Activated naive CD4-positive, alpha-beta T cell treated with anti-CD3 and anti-CD28 coated beads, Interleukin-2, amount 50 U/mL, for 24 hours (primary cell): ENCODE measurements around the gene CENPF.
"Not testable (repeated sequence)": the region's sequence is repeated elsewhere in the genome, so short reads cannot be mapped to it uniquely, and the experiment has no call there.

Experiments used
- H3K27ac Mint-ChIP-seq: one replicate; pipeline ENCODE4 v1.8.0; 2021; ENCODE audit warnings: mild to moderate bottlenecking, mixed read lengths
- H3K27me3 Mint-ChIP-seq: one replicate; pipeline ENCODE4 v1.8.0; 2021; ENCODE audit warnings: mixed read lengths
- H3K36me3 Mint-ChIP-seq: one replicate; pipeline ENCODE4 v1.8.0; 2021; ENCODE audit warnings: mixed read lengths
- H3K4me1 Mint-ChIP-seq: one replicate; pipeline ENCODE4 v1.8.0; 2021; ENCODE audit warnings: mixed read lengths
- H3K4me3 Mint-ChIP-seq: one replicate; pipeline ENCODE4 v1.8.0; 2021; ENCODE audit warnings: mild to moderate bottlenecking, mixed read lengths
- H3K9me3 Mint-ChIP-seq: one replicate; pipeline ENCODE4 v1.8.0; 2021; ENCODE audit warnings: mixed read lengths

The CENPF gene

GRCh38 chr1:214605933-214606925, 3.2 kb downstream of the CENPF start:
- H3K4me1 Mint-ChIP-seq = peaks cover 23% of the 10 kb centered on the region
- not testable (repeated sequence) for H3K27ac Mint-ChIP-seq, H3K27me3 Mint-ChIP-seq, H3K9me3 Mint-ChIP-seq, H3K4me3 Mint-ChIP-seq, H3K36me3 Mint-ChIP-seq

- not testable (repeated sequence) for H3K36me3 Mint-ChIP-seq, H3K4me3 Mint-ChIP-seq, H3K27ac Mint-ChIP-seq, H3K9me3 Mint-ChIP-seq, H3K27me3 Mint-ChIP-seq
- peaks cover 15% of the 10 kb centered on the region for H3K4me1 Mint-ChIP-seq
These were observed 4.7 kb downstream of the CENPF start for GRCh38 chr1:214607492-214608215.

- not testable (repeated sequence) for H3K4me3 Mint-ChIP-seq, H3K27me3 Mint-ChIP-seq, H3K36me3 Mint-ChIP-seq, H3K9me3 Mint-ChIP-seq, H3K27ac Mint-ChIP-seq
- peaks cover 10% of the 10 kb centered on the region for H3K4me1 Mint-ChIP-seq
These were observed 5.3 kb downstream of the CENPF start for GRCh38 chr1:214608216-214608783.

GRCh38 chr1:214608817-214609216, 5.8 kb downstream of the CENPF start:
- not testable (repeated sequence) for H3K9me3 Mint-ChIP-seq, H3K27ac Mint-ChIP-seq, H3K4me3 Mint-ChIP-seq, H3K4me1 Mint-ChIP-seq, H3K27me3 Mint-ChIP-seq, H3K36me3 Mint-ChIP-seq

- Mint-ChIP-seq H3K9me3 (no peaks in the 10 kb centered on the region), H3K36me3 (no peaks in the 10 kb centered on the region)
These were observed 6.7 kb downstream of the CENPF start for GRCh38 chr1:214609692-214610091.

GRCh38 chr1:214610136-214610535, 7.1 kb downstream of the CENPF start:
- H3K4me1 Mint-ChIP-seq, H3K4me3 Mint-ChIP-seq, H3K9me3 Mint-ChIP-seq, H3K27me3 Mint-ChIP-seq, H3K27ac Mint-ChIP-seq, H3K36me3 Mint-ChIP-seq: not testable (repeated sequence)

More at GRCh38 chr1:214609692-214610091, 6.7 kb downstream of the CENPF start:
- Mint-ChIP-seq H3K27me3 (no peaks in the 10 kb centered on the region), H3K27ac (no peak overlapping the region), H3K4me1 (no peaks in the 10 kb centered on the region), H3K4me3 (no peak overlapping the region)

GRCh38 chr1:214615109-214615508, 12.1 kb downstream of the CENPF start:
- Mint-ChIP-seq H3K36me3 (no peaks in the 10 kb centered on the region), H3K27me3 (no peaks in the 10 kb centered on the region), H3K27ac (no peak overlapping the region), H3K4me1 (peaks cover 19% of the 10 kb centered on the region), H3K4me3 (no peak overlapping the region), H3K9me3 (no peaks in the 10 kb centered on the region)

- no peaks in the 10 kb centered on the region for H3K36me3 Mint-ChIP-seq
- H3K27ac Mint-ChIP-seq = no peak overlapping the region
- H3K4me3 Mint-ChIP-seq = no peak overlapping the region
- no peaks in the 10 kb centered on the region for H3K27me3 Mint-ChIP-seq
- peaks cover 19% of the 10 kb centered on the region for H3K4me1 Mint-ChIP-seq
- no peaks in the 10 kb centered on the region for H3K9me3 Mint-ChIP-seq
These were observed 12.9 kb downstream of the CENPF start for GRCh38 chr1:214615871-214616270.

GRCh38 chr1:214617246-214617645, 14.3 kb downstream of the CENPF start:
- H3K36me3 Mint-ChIP-seq = no peaks in the 10 kb centered on the region
- H3K9me3 Mint-ChIP-seq = no peaks in the 10 kb centered on the region
- no peak overlapping the region for H3K4me3 Mint-ChIP-seq
- no peaks in the 10 kb centered on the region for H3K27me3 Mint-ChIP-seq
- no peak overlapping the region for H3K27ac Mint-ChIP-seq
- H3K4me1 Mint-ChIP-seq = peaks cover 19% of the 10 kb centered on the region

- Mint-ChIP-seq H3K36me3 (no peaks in the 10 kb centered on the region), H3K9me3 (no peaks in the 10 kb centered on the region), H3K27ac (no peak overlapping the region), H3K27me3 (no peaks in the 10 kb centered on the region), H3K4me3 (no peak overlapping the region), H3K4me1 (peaks cover 19% of the 10 kb centered on the region)
These were observed 14.8 kb downstream of the CENPF start for GRCh38 chr1:214617843-214618242.

- Mint-ChIP-seq H3K4me3 (no peak overlapping the region), H3K36me3 (no peaks in the 10 kb centered on the region), H3K27ac (no peak overlapping the region), H3K4me1 (peaks cover 15% of the 10 kb centered on the region), H3K9me3 (no peaks in the 10 kb centered on the region), H3K27me3 (no peaks in the 10 kb centered on the region)
These were observed 18.2 kb downstream of the CENPF start for GRCh38 chr1:214621236-214621635.

- Mint-ChIP-seq H3K36me3 (no peaks in the 10 kb centered on the region), H3K27me3 (no peaks in the 10 kb centered on the region), H3K4me1 (peaks cover 1% of the 10 kb centered on the region), H3K27ac (no peak overlapping the region), H3K9me3 (no peaks in the 10 kb centered on the region), H3K4me3 (no peak overlapping the region)
These were observed 20.4 kb downstream of the CENPF start for GRCh38 chr1:214623430-214623829.

- Mint-ChIP-seq H3K9me3 (no peaks in the 10 kb centered on the region), H3K36me3 (peaks cover 4% of the 10 kb centered on the region), H3K4me1 (peaks cover 18% of the 10 kb centered on the region), H3K4me3 (no peak overlapping the region), H3K27ac (peak overlapping the region; percentile 35), H3K27me3 (no peaks in the 10 kb centered on the region)
These were observed 29.1 kb downstream of the CENPF start for GRCh38 chr1:214632091-214632490.

GRCh38 chr1:214633686-214634085, 30.7 kb downstream of the CENPF start:
- no peaks in the 10 kb centered on the region for H3K27me3 Mint-ChIP-seq
- H3K27ac Mint-ChIP-seq = no peak overlapping the region
- peaks cover 4% of the 10 kb centered on the region for H3K36me3 Mint-ChIP-seq
- H3K9me3 Mint-ChIP-seq = no peaks in the 10 kb centered on the region
- H3K4me3 Mint-ChIP-seq = no peak overlapping the region
- H3K4me1 Mint-ChIP-seq = peaks cover 18% of the 10 kb centered on the region

GRCh38 chr1:214634267-214634666, 31.3 kb downstream of the CENPF start:
- no peak overlapping the region for H3K27ac Mint-ChIP-seq
- H3K36me3 Mint-ChIP-seq = peaks cover 4% of the 10 kb centered on the region
- no peak overlapping the region for H3K4me3 Mint-ChIP-seq
- peaks cover 18% of the 10 kb centered on the region for H3K4me1 Mint-ChIP-seq
- no peaks in the 10 kb centered on the region for H3K27me3 Mint-ChIP-seq
- no peaks in the 10 kb centered on the region for H3K9me3 Mint-ChIP-seq

GRCh38 chr1:214635086-214635485, 32.1 kb downstream of the CENPF start:
- no peak overlapping the region for H3K4me3 Mint-ChIP-seq
- peaks cover 18% of the 10 kb centered on the region for H3K4me1 Mint-ChIP-seq
- H3K27ac Mint-ChIP-seq = no peak overlapping the region
- no peaks in the 10 kb centered on the region for H3K27me3 Mint-ChIP-seq
- H3K36me3 Mint-ChIP-seq = peaks cover 4% of the 10 kb centered on the region
- H3K9me3 Mint-ChIP-seq = no peaks in the 10 kb centered on the region
